Left ventricle myocardium inferior (tissue), 1 donor: ENCODE measurements around the gene TPRA1. TPM values are rescaled to one million over a fixed set of nuclear protein-coding genes. Genes with fewer than 3 reads are reported as not detected.

Experiments used
- DNase-seq: peaks from one replicate; pipeline ENCODE4 v3.0.0-alpha.2; 2020
- H3K27ac ChIP-seq: fragments of 200-600 bp; replicated peaks from 2 replicates; pipeline ENCODE4 v1.8.0; 2021
- H3K27me3 ChIP-seq: fragments of 200-600 bp; 2 replicates; pipeline ENCODE4 v1.8.0; 2021; ENCODE audit warnings: low read depth
- H3K36me3 ChIP-seq: fragments of 200-600 bp; 2 replicates; pipeline ENCODE4 v1.8.0; 2021
- H3K4me1 ChIP-seq: fragments of 200-600 bp; 2 replicates; pipeline ENCODE4 v1.8.0; 2021
- H3K4me3 ChIP-seq: fragments of 200-600 bp; 2 replicates; pipeline ENCODE4 v1.8.0; 2021; ENCODE audit warnings: mild to moderate bottlenecking, moderate library complexity
- H3K9me3 ChIP-seq: fragments of 200-600 bp; replicated peaks from 2 replicates; pipeline ENCODE4 v1.8.0; 2021
- intact Hi-C: fragments of 100-400 bp; cut with micrococcal nuclease; formaldehyde crosslinking; loops from one replicate; pipeline ENCODE4 v1.11.0; 2022
- total RNA-seq: library from RNA; stranded (reverse); fragmentation: NEBNext Ultra II Directional; extraction: Animal tissue kit (Norgen Biotek cat#: 25700); gene quantifications from one replicate; pipeline ENCODE4 v1.2.1, GENCODE V29; 2021
- TF ChIP-seq, protein P1 (sequence below): fragments of 200-600 bp; IDR thresholded peaks from 2 replicates; pipeline ENCODE4 v1.8.0; 2021; ENCODE audit warnings: antibody characterized with exemption, mild to moderate bottlenecking, borderline replicate concordance
- donor health status: DM: no; HTN: yes; CAD: no; lungs with severe emphysema.

The TPRA1 gene
- total RNA-seq, 1 donor from 2014 or later: 17.4 TPM

- Histone ChIP-seq H3K9me3 (no peaks in the 10 kb centered on the region), H3K27me3 (no peaks in the 10 kb centered on the region), H3K4me1 (peaks cover 15% of the 10 kb centered on the region), H3K27ac (peak overlapping the region; percentile 87), H3K4me3 (peak overlapping the region; percentile 72), H3K36me3 (no peaks in the 10 kb centered on the region)
- intact Hi-C loops: no loop called here
- TF ChIP-seq, protein P1, sequence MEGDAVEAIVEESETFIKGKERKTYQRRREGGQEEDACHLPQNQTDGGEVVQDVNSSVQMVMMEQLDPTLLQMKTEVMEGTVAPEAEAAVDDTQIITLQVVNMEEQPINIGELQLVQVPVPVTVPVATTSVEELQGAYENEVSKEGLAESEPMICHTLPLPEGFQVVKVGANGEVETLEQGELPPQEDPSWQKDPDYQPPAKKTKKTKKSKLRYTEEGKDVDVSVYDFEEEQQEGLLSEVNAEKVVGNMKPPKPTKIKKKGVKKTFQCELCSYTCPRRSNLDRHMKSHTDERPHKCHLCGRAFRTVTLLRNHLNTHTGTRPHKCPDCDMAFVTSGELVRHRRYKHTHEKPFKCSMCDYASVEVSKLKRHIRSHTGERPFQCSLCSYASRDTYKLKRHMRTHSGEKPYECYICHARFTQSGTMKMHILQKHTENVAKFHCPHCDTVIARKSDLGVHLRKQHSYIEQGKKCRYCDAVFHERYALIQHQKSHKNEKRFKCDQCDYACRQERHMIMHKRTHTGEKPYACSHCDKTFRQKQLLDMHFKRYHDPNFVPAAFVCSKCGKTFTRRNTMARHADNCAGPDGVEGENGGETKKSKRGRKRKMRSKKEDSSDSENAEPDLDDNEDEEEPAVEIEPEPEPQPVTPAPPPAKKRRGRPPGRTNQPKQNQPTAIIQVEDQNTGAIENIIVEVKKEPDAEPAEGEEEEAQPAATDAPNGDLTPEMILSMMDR: no peak
- DNase-seq: no peak
Measured at GRCh38 chr3:127546554-127546953, 44.0 kb downstream of the TPRA1 start.

GRCh38 chr3:127545711-127546457, 44.6 kb downstream of the TPRA1 start:
- peaks cover 15% of the 10 kb centered on the region for H3K4me1 ChIP-seq
- H3K27ac ChIP-seq: peak overlapping the region; percentile 87
- intact Hi-C loops: no loop called here
- H3K36me3 ChIP-seq: no peaks in the 10 kb centered on the region
- H3K9me3 ChIP-seq: no peaks in the 10 kb centered on the region
- H3K27me3 ChIP-seq: no peaks in the 10 kb centered on the region
- TF ChIP-seq, protein P1: no peak
- H3K4me3 ChIP-seq: no peak overlapping the region
- no peak for DNase-seq

DNA sequence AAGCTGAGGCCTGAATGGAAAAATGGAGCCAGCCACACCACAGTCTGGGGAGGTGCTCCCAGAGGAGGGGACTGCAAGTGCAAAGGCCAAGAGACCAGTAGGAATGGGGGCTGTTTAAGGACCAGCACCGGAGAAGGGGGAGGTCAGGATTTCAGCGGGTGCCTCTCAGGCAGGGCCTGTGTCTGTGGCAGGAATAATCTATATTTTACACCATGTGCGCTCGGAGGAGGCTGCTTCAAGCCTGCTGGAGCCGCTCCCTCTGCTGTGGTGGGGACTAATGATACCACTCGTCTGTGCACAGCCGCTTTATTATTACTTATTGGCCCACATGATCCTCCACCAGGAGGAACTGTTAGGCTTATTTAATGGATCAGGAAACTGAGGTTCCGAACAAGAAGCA, 45.3 kb downstream of the TPRA1 start:
- peaks cover 15% of the 10 kb centered on the region for H3K4me1 ChIP-seq
- DNase-seq: no peak
- H3K27ac ChIP-seq: no peak overlapping the region
- no peaks in the 10 kb centered on the region for H3K36me3 ChIP-seq
- intact Hi-C loops: no loop called here
- no peaks in the 10 kb centered on the region for H3K9me3 ChIP-seq
- H3K4me3 ChIP-seq: no peak overlapping the region
- TF ChIP-seq, protein P1: no peak
- no peaks in the 10 kb centered on the region for H3K27me3 ChIP-seq

GRCh38 chr3:127544803-127545201, 45.7 kb downstream of the TPRA1 start:
- TF ChIP-seq, protein P1: no peak
- H3K4me1 ChIP-seq: peaks cover 15% of the 10 kb centered on the region
- intact Hi-C loops: loop anchor here (5.0 kb wide), 1 partner anchor 868 kb away; no protein-coding TSS in a partner anchor
- H3K4me3 ChIP-seq: no peak overlapping the region
- DNase-seq: no peak
- peak overlapping the region; percentile 36 for H3K27ac ChIP-seq
- H3K36me3 ChIP-seq: no peaks in the 10 kb centered on the region
- no peaks in the 10 kb centered on the region for H3K9me3 ChIP-seq
- no peaks in the 10 kb centered on the region for H3K27me3 ChIP-seq

DNA sequence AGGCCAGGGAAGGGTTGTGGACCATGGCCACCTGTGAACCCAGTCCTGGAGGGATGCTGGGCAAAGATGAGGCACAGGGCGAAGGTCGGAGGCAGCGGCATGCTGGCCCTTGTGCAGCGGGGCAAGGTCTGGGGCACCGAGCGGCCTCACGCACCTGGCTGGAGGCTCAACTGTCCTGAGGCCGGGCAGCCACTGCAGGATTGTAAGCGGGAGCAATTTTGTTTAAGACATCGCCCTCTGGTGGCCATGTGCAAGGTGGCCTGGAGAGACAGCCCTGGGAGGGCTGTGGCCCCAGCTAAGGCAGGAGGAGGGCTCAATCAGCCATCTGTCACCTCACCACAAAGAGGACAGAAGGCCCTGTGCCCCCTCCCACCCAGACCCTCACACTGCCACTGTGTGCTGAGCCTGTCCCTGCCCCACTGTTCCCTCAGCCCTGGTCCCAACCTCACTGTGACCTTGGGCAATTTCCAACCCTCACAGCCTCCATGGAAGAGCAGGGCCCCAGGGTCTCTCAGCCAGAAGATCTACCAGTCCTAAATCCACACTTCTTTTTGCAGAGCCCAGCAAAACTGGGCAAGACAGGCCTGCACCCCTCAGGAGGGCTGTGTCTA, 46.2 kb downstream of the TPRA1 start:
- Histone ChIP-seq H3K9me3 (no peaks in the 10 kb centered on the region), H3K27ac (peak overlapping the region; percentile 36), H3K36me3 (no peaks in the 10 kb centered on the region), H3K4me3 (no peak overlapping the region), H3K4me1 (peaks cover 15% of the 10 kb centered on the region), H3K27me3 (no peaks in the 10 kb centered on the region)
- DNase-seq: peak; percentile 63
- TF ChIP-seq, protein P1: peak; percentile 85
- intact Hi-C loops: loop anchor here (5.0 kb wide), 1 partner anchor 867 kb away; no protein-coding TSS in a partner anchor
